OCI-LY3 (cell line): Measurements from ENCODE around the gene HCFC1R1.
A peak's percentile ranks its signal among the peaks of the same experiment; 100 is the strongest.
"Not testable (repeated sequence)": the region's sequence is repeated elsewhere in the genome, so short reads cannot be mapped to it uniquely, and the experiment has no call there.

Source experiments
- H2AFZ ChIP-seq: fragments of 200-600, 300-600 bp; shearing (Covaris generic); 2 replicates; pipeline ENCODE4 v1.6.0; 2014; ENCODE audit warnings: antibody characterized with exemption, low read depth, low read length
- H3K27ac ChIP-seq: fragments of 200-600, 300-600 bp; sonication (generic); 2 replicates; pipeline ENCODE4 v1.5.1; 2014; ENCODE audit warnings: mild to moderate bottlenecking, low read length, moderate library complexity, mixed read lengths
- H3K27me3 ChIP-seq: fragments of 200-600, 300-600 bp; sonication (generic); 2 replicates; pipeline ENCODE4 v1.6.1; 2014; ENCODE audit warnings: low read depth, low read length, mixed read lengths
- H3K36me3 ChIP-seq: fragments of 200-600, 300-600 bp; sonication (generic); replicated peaks from 2 replicates; pipeline ENCODE3; 2014; ENCODE audit warnings: low read depth, low read length, mixed read lengths
- H3K4me1 ChIP-seq: fragments of 300-600, 200-600 bp; sonication (generic); 2 replicates; pipeline ENCODE4 v1.6.1; 2014; ENCODE audit warnings: low read length, mixed read lengths
- H3K4me2 ChIP-seq: fragments of 200-600, 300-600 bp; sonication (generic); 2 replicates; pipeline ENCODE4 v1.6.1; 2014; ENCODE audit warnings: low read length, mixed read lengths
- H3K4me3 ChIP-seq: fragments of 300-600, 200-600 bp; sonication (generic); 2 replicates; pipeline ENCODE4 v1.5.1; 2014; ENCODE audit warnings: antibody characterized with exemption, mild to moderate bottlenecking, low read length, moderate library complexity
- H3K79me2 ChIP-seq: fragments of 300-600, 200-600 bp; shearing (Covaris generic); 2 replicates; pipeline ENCODE4 v1.6.1; 2014; ENCODE audit warnings: mild to moderate bottlenecking, low read length, mixed read lengths
- H3K9ac ChIP-seq: fragments of 300-600, 200-600 bp; shearing (Covaris generic); 2 replicates; pipeline ENCODE4 v1.6.0; 2014; ENCODE audit warnings: mild to moderate bottlenecking, low read length, moderate library complexity
- H3K9me3 ChIP-seq: fragments of 200-600, 300-600 bp; shearing (Covaris generic); 2 replicates; pipeline ENCODE4 v1.6.1; 2014; ENCODE audit warnings: low read length, mixed read lengths; ENCODE audit not compliant: insufficient read depth
- H4K20me1 ChIP-seq: fragments of 200-600, 300-600 bp; sonication (generic); 2 replicates; pipeline ENCODE4 v1.6.1; 2016; ENCODE audit warnings: low read length, mixed read lengths; ENCODE audit not compliant: insufficient read depth
- EZH2phosphoT487 ChIP-seq: fragments of 200-600 bp; shearing (Covaris generic); IDR thresholded peaks from 2 replicates; pipeline ENCODE4 v1.6.1; 2018; ENCODE audit warnings: antibody characterized with exemption, mixed run types, low read depth
- TF ChIP-seq, protein P1 (sequence below): fragments of 200-600, 300-600 bp; sonication (generic); IDR thresholded peaks from 2 replicates; pipeline ENCODE4 v1.5.1; 2014; ENCODE audit warnings: antibody characterized with exemption, low read length, low read depth

HCFC1R1 gene

GRCh38 chr16:3058139-3059030 is 34.6 kb upstream of the HCFC1R1 start:
- Histone ChIP-seq H3K4me3 (peak overlapping the region; percentile 82), H3K4me1 (peaks cover 6% of the 10 kb centered on the region), H3K9me3 (no peaks in the 10 kb centered on the region), H4K20me1 (0 out of 2 replicates have a peak, but pooled peaks cover 4% of the 10 kb centered on the region), H3K79me2 (no peaks in the 10 kb centered on the region), H3K27me3 (peaks cover 5% of the 10 kb centered on the region; the same call in 1 of the 2 replicates), H3K4me2 (peak overlapping the region; percentile 93), H3K36me3 (no peaks in the 10 kb centered on the region), H3K27ac (peak overlapping the region; percentile 19; the same call in 1 of the 2 replicates), H3K9ac (peak overlapping the region; percentile 88), H2AFZ (peak overlapping the region; percentile 35; the same call in 1 of the 2 replicates)
- TF ChIP-seq, protein P1, sequence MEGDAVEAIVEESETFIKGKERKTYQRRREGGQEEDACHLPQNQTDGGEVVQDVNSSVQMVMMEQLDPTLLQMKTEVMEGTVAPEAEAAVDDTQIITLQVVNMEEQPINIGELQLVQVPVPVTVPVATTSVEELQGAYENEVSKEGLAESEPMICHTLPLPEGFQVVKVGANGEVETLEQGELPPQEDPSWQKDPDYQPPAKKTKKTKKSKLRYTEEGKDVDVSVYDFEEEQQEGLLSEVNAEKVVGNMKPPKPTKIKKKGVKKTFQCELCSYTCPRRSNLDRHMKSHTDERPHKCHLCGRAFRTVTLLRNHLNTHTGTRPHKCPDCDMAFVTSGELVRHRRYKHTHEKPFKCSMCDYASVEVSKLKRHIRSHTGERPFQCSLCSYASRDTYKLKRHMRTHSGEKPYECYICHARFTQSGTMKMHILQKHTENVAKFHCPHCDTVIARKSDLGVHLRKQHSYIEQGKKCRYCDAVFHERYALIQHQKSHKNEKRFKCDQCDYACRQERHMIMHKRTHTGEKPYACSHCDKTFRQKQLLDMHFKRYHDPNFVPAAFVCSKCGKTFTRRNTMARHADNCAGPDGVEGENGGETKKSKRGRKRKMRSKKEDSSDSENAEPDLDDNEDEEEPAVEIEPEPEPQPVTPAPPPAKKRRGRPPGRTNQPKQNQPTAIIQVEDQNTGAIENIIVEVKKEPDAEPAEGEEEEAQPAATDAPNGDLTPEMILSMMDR, result peak; percentile 40
- TF ChIP-seq EZH2phosphoT487, result no peak

DNA sequence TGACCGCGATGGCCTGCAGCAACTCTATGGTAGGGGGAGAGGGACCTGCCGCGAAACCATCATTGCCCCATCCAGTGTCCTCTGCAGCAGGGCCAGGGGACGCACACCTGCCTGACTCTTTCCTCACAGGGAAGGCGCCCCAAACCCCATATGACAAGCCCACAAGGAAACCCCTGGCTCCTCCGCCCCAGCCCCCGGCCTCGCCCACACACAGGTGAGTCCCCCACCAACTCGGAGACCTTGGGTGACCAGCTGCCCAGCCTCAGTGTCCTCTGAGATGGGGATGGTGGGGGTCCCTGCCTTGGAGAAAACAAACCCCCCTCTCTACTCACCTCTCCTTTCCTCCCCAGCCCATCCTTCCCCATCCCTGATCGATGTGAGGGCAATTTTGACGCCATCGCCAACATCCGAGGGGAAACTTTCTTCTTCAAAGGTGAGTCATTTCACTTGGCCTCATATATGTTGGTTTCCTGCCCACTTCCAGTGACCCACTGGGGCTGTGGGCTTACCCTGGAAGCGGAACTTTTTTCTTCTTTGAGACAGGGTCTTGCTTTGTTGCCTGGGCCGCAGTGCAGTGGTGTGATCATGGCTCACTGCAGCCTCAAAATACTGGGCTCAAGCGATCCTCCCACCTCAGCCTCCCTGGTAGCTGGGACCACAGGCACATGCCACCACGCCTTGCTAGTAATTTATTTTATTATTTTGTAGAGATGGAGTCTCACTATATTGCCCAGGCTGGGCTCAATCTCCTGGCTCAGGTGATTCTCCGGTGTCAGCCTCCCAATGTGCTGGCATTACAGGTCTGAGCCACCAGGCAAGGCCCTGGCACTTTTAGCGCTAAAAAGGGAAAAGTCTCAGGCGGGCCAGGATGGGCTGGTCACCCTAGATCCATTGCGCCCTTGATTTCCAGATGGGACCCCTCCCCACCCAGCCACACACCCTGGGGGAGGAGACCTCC is 33.7 kb upstream of the HCFC1R1 start:
- H3K4me1 ChIP-seq, result peaks cover 6% of the 10 kb centered on the region
- peak overlapping the region; percentile 82 for H3K4me3 ChIP-seq
- H2AFZ ChIP-seq, result no peak overlapping the region
- no peak overlapping the region for H3K9ac ChIP-seq
- peak overlapping the region; percentile 93 for H3K4me2 ChIP-seq
- H4K20me1 ChIP-seq, result 0 out of 2 replicates have a peak, but pooled peaks cover 4% of the 10 kb centered on the region
- no peaks in the 10 kb centered on the region for H3K36me3 ChIP-seq
- TF ChIP-seq, protein P1, result no peak
- TF ChIP-seq EZH2phosphoT487, result no peak
- peaks cover 5% of the 10 kb centered on the region; the same call in 1 of the 2 replicates for H3K27me3 ChIP-seq
- no peak overlapping the region for H3K27ac ChIP-seq
- no peaks in the 10 kb centered on the region for H3K9me3 ChIP-seq
- H3K79me2 ChIP-seq, result no peaks in the 10 kb centered on the region

DNA sequence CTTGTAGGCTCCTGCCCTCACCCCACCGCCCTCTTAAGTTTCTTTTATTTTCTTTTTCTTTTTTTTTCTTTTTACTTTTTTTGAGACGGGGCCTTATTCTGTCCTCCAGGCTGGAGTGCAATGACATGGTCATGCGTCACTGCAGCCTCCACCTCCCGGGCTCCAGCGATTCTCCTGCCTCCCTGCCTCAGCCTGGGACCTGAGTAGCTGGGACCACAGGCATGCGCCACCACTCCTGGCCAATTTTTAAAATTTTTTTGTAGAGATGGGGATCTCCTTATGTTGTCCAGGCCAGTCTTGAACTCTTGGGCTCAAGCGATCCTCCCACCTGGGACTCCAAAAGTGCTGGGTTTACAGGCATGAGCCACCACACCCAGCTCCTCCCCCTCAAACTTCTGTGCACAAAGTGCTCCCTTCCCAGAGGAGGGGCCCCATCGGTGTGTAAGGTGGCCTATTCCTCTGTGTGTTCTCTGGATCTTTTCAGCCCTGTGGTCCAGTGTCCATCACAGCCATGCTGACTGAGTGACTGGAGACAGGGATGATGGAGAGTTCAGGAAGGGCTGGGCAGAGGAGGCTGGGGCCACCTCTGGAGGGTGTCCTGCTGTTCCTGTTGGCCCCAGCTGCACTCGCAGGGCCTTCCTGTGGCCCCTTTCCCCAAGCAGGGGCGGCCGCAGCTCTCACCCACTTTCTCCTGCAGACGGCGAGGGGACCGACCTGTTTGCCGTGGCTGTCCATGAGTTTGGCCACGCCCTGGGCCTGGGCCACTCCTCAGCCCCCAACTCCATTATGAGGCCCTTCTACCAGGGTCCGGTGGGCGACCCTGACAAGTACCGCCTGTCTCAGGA is 32.8 kb upstream of the HCFC1R1 start:
- H3K79me2 ChIP-seq, result no peaks in the 10 kb centered on the region
- no peaks in the 10 kb centered on the region for H3K9me3 ChIP-seq
- H3K4me1 ChIP-seq, result peaks cover 6% of the 10 kb centered on the region
- H3K36me3 ChIP-seq, result no peaks in the 10 kb centered on the region
- H3K9ac ChIP-seq, result no peak overlapping the region
- peaks cover 5% of the 10 kb centered on the region; the same call in 1 of the 2 replicates for H3K27me3 ChIP-seq
- no peak overlapping the region for H3K27ac ChIP-seq
- H3K4me3 ChIP-seq, result no peak overlapping the region
- H3K4me2 ChIP-seq, result no peak overlapping the region
- H2AFZ ChIP-seq, result no peak overlapping the region
- no peak for TF ChIP-seq EZH2phosphoT487
- TF ChIP-seq, protein P1, result no peak
- 0 out of 2 replicates have a peak, but pooled peaks cover 4% of the 10 kb centered on the region for H4K20me1 ChIP-seq

DNA sequence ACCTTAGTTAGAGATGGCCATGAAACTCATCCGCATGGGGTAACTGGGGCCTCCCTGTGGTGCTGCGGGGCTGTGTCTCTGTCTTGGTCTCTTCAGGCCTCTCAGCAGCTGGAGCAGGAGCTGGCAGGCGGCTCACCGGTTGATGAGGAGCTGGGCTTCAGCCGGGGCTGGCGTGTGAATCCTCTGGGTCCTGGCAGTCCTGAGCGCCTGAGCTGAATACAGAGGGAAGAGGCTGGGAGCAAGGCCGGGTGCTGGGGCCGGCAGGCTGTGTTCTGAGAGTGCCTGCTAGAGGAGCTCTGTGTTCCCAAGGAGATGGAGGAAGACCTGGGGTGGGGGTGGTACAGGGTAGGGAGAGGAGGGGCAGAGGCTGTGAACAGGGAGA is 32.0 kb upstream of the HCFC1R1 start:
- not testable (repeated sequence) for H3K27me3 ChIP-seq, H2AFZ ChIP-seq, H3K27ac ChIP-seq, H3K36me3 ChIP-seq, H4K20me1 ChIP-seq, H3K9ac ChIP-seq, H3K4me2 ChIP-seq, H3K4me1 ChIP-seq, H3K4me3 ChIP-seq, H3K79me2 ChIP-seq, H3K9me3 ChIP-seq
